Measurements from ENCODE around the gene AXL. TPM values are rescaled to one million over a fixed set of nuclear protein-coding genes. Genes with fewer than 3 reads are reported as not detected.

The AXL gene
- total and polyA plus RNA-seq, 2 of the 13 experiments (the other 11 are each of a cell fraction or from before 2014, with no cell fraction given) = 0.71 to 5.9 TPM

GRCh38 chr19:41310033-41310831 lies 91.2 kb downstream of the AXL start, which contains the start of gene CCDC97 (continued):
- TF ChIP-seq ZNF784 (CRISPR knock-in tag; IDR thresholded peaks at IDR 0.05; ENCODE audit: borderline replicate concordance) (0 out of 2 replicates have a peak, but pooled peaks have one; percentile 67), ZNF609 (CRISPR knock-in tag; IDR thresholded peaks at IDR 0.05; ENCODE audit: borderline replicate concordance) (peak; percentile 22; the same call in 1 of the 2 replicates), SPEN (CRISPR knock-in tag; IDR thresholded peaks at IDR 0.05; ENCODE audit: low read depth) (peak; percentile 78), ZNF274 (CRISPR knock-in tag; IDR thresholded peaks at IDR 0.05) (peak; percentile 78; the same call in 1 of the 2 replicates), ZNF598 (CRISPR knock-in tag; IDR thresholded peaks at IDR 0.05; ENCODE audit: borderline replicate concordance) (peak; percentile 34; the same call in 1 of the 2 replicates), CBX5 (CRISPR knock-in tag; IDR thresholded peaks at IDR 0.05; ENCODE audit: borderline replicate concordance) (peak; percentile 77; the same call in 1 of the 2 replicates), MTERF4 (CRISPR knock-in tag; IDR thresholded peaks at IDR 0.05) (no peak), TBL1XR1 (IDR thresholded peaks at IDR 0.05; ENCODE audit: borderline replicate concordance, low read length, partially characterized antibody) (no peak), ATF5 (CRISPR knock-in tag; IDR thresholded peaks at IDR 0.05; ENCODE audit: low read depth) (no peak), AGO2 (optimal IDR thresholded peaks at IDR 0.05; ENCODE audit: low read depth, low read length) (peak; percentile 95), ARNT2 (CRISPR knock-in tag; IDR thresholded peaks at IDR 0.05; ENCODE audit: low read depth) (peak; percentile 84), HOXD1 (CRISPR knock-in tag; IDR thresholded peaks at IDR 0.05) (0 out of 2 replicates have a peak, but pooled peaks have one; percentile 54), ZFP36L1 (CRISPR knock-in tag; IDR thresholded peaks at IDR 0.05) (peak; percentile 70; the same call in 1 of the 2 replicates), SYNCRIP (IDR thresholded peaks at IDR 0.05; ENCODE audit: insufficient read depth, low read depth, low read length) (no peak), ZNF264 (CRISPR knock-in tag; IDR thresholded peaks at IDR 0.05) (peak; percentile 79; the same call in 1 of the 2 replicates), SP2 (CRISPR knock-in tag; IDR thresholded peaks at IDR 0.05) (no peak; the same call in 1 of the 2 replicates), ZNF235 (CRISPR knock-in tag; IDR thresholded peaks at IDR 0.05; ENCODE audit: borderline replicate concordance) (no peak), ARID3A (IDR thresholded peaks at IDR 0.05; ENCODE audit: low read depth, low read length) (no peak)

Measured in HepG2 (cell line).